GM11168 (cell line): ENCODE results near the gene FRZB.
"Not testable (repeated sequence)": the region's sequence is repeated elsewhere in the genome, so short reads cannot be mapped to it uniquely, and the experiment has no call there.

Experiments
- in situ Hi-C: fragments of 300-500 bp; cut with MboI; formaldehyde crosslinking; loops from one replicate; pipeline ENCODE4 v1.12.0; 2022; ENCODE audit warnings: low sequenced_read_pairs; ENCODE audit not compliant: unreplicated experiment

FRZB gene

DNA sequence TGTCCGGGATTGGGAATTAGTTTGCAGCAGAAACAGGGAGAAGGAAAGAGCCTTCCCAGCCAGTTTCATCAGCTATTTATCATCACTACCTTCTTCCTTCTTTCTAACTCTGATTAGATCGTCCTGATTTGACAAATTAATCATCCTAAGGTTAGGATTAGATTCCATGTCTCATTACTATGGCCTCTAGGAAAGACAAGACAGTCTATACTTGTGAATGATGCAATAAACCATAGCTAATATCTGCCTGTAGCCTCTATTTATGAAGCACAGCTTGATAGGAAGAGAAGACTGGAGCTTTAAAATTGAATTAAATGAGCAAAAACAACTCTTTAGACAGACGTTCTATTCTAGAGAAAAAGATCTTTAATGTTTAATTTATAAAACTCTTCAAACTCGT, 25.2 kb upstream of the FRZB start:
- in situ Hi-C loops, result no loop called here

DNA sequence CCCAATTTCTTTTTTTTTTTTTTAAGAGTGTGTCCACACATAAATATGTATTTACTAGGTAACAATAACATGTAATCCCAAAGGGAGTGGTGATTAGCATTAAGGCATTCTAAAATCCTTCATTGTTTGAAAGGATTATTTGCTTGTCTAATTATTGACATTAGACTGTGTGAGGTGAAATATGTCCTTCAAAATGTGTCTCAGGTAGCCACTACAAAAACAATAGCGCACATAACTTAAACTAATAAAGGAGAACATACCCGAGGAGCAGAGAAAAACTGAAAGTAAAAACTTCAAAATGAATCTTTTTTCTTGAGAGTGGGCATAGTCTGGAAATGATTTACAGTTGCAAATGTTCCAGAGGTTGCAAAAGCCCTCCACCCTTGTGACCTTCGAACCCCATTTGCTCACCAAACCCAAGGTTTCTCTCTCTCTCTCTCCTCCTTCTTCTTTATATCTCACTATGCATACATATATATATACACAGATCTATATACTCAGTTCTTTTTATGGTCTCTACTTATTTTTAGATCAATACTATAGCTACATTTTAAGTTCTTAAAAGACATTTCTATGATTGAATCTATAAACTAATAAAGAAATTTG, 24.4 kb upstream of the FRZB start:
- in situ Hi-C loops, result no loop called here

DNA sequence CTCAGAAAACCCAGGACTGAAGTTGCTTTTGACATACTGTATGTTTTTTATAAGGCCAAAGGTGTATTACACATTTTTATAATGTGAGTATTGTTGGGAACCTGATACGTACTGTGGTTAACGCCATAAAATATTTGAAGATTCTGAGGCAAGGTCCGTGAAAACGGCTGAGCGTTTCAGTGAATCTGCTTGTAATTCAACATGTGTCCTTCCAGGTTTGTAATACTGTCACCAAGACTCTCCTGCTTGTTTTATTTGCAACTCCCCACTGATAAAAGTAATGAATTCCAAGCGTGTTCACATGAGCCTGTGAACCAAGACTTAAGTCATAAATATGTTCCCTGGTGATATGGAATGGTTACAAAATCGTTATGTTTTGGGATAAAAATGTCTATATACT, 23.9 kb upstream of the FRZB start:
- in situ Hi-C loops, result no loop called here

DNA sequence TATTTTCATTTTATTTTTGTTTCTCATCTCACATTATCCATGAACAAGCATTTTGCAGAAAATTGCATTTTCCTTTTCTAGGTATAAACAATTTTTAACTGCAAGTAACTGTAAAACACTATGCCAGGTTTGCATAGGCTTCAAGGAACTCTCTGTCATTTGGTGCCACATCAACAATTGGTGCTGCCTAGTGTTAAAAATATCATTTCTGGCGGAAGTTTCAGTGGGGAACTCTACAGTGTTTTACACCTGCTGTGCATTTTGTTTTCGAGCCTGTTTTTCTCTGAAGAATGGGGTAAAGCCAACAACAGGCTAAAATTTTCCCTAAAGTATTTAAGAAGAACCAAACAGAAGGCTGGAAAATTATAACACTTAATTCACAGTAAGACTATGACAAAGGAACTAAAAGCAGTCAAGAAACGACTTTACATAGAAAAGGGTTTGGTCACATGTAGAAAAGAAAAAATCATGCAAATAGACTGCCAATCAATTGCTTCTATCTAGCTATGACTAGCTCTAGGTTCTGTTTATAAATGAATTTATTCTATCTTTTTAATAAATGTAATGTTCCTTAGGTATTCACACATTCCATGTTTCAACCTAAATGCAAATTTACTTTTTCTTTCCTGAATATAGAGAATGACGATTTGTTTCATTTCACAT, 21.4 kb upstream of the FRZB start:
- in situ Hi-C loops, result no loop called here

GRCh38 chr2:182887093-182887492, 20.7 kb upstream of the FRZB start:
- in situ Hi-C loops, result no loop called here

DNA sequence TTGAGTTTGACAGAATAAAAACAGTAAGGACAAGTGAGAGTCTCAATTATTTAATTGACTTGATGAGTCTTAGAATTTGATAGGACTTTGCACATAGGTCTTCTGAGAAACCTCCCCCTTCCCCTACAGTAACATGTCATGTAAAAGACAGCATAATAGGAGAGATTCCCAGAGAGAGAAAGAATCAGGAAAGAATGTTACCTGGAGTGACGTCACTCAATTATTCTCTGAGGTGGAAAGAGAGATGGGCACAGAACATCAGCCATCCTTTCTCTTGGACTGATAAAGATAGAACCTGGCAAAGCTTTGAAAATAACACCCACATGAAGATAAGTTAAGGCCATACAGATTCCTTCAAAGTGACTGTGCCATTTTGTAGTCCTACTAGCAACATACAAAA, 19.3 kb upstream of the FRZB start:
- in situ Hi-C loops, result no loop called here

DNA sequence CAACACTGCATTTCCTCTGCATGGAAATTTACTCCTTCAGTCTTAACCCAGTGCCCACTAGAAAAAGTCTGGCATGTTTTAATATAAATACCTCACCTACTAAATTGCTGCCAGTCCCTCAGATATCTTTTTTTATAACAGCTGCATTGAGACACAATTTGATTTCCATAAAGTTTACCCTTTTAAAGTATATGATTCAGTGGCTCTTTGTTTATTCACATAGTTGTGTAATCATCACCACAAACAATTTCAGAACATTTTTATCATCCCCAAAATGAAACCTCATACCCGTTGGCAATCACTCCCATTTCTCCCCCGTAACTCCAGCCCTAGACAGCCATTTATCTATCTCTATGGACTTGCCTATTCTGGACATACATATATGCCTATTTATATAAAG, 17.0 kb upstream of the FRZB start:
- in situ Hi-C loops, result no loop called here

- in situ Hi-C loops, result not testable (repeated sequence)
Observed at GRCh38 chr2:182880100-182880499, 13.7 kb upstream of the FRZB start.

DNA sequence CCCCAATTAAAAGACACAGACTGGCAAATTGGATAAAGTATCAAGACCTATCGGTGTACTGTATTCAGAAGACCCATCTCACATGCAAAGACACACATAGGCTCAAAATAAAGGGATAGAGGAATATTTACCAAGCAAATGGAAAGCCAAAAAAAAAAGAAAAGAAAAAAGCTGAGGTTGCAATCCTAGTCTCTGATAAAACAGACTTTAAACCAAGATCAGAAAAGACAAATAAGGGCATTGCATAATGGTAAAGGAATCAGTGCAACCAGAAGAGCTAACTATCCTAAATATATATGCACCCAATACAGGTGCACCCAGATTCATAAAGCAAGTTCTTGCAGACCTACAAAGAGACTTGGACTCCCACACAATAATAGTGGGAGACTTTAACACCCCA, 10.2 kb upstream of the FRZB start:
- in situ Hi-C loops, result not testable (repeated sequence)

DNA sequence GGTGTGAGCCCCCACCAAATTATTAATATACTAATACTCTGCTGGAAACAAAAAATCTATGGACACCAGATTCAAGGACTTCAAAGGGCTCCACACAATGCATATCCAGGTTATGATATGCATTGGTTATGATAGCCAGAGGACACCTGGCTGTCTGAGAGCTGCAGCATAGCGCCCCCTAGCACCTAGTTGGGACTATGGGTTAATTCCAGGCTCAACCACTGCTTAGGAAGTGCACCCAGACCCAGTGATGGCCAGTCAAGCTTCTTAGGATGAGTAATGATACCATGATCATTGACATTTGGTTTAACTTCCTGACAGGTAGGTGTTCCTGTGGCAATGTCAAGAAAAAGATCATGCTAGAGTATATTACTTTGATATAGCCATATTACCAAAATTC, 3.8 kb upstream of the FRZB start:
- in situ Hi-C loops, result no loop called here

- in situ Hi-C loops, result no loop called here
Observed at GRCh38 chr2:182868054-182868796, 1.8 kb upstream of the FRZB start.

DNA sequence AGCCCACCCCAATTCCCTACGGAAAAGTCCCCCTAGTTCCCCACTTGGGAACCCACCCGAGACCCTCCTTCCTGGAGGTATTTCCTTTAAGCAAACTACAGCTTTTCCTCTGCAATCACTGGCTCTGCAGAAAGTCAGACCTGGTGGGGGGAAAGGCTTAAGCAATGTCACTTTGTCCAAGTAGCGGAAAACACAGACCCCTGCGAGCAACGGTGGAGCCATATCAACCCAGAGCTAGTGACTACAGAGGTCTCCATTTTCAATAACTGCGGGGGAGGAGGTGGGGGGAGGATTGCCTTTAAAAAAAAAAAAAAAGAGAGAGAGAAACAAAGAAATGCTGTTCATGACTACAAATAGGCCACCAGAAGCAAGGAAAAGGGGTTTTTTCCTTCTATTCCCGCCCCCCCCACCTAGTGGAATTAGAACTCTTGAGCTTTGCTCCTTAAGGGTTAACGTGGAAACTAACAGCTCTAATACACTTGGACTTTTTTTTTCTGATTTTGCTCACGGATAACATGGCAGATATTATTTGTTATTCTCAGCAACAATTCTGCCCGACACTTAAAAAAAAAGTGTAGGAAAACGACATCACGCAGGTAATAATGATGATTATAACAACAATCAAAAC, 1.1 kb upstream of the FRZB start:
- in situ Hi-C loops, result no loop called here

GRCh38 chr2:182866095-182866460, 359 bp downstream of the FRZB start:
- in situ Hi-C loops, result no loop called here

DNA sequence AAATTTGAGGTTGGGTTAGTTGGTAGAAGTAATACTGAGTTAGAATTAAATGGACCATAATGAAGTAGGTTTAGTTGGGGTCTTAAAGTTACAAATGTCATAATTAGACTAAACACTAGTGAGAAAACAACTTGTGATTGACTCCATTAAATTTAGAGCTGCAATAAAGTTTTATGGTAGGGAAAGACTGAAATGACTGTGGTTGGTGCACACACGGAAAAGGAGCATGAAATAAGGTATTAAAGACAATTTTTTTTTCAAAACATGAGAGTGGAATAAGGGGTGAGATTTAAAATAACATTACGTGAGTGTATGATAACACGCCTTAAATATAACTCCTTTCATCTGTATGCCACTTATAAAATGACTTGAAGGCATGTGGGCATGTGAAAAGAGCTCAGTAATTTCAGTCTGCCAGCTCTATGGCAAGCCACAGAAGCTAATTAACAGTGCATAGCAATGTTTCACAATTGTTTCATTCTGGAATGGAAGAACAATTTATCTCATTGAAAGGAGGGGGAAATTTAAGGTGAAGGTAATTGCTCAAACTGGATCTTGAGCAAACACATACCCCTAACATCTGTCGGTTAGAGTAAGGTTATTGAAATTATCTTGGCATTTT, 1.4 kb downstream of the FRZB start:
- in situ Hi-C loops, result no loop called here

DNA sequence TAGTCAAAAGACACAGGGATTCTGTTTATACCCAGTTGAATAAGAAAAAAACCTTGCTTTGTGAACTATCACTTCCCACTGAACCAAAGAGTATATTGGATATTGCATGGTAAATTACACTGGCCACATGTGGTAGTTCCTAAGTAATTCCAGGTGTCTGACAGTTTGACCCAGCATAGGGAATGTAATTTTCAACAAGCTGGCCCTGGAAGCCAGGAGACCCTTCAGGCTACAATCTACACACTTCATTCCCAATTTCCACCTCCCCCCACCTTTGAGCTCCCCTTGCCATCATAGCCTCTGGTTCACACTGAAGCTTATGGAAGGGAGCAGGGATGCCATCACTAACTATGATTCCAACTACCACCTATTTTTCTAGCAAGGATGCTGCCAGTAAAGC, 2.8 kb downstream of the FRZB start:
- in situ Hi-C loops, result no loop called here

- in situ Hi-C loops, result no loop called here
Observed at GRCh38 chr2:182862091-182862490, 4.3 kb downstream of the FRZB start.

GRCh38 chr2:182860858-182861257, 5.6 kb downstream of the FRZB start:
- in situ Hi-C loops, result no loop called here

DNA sequence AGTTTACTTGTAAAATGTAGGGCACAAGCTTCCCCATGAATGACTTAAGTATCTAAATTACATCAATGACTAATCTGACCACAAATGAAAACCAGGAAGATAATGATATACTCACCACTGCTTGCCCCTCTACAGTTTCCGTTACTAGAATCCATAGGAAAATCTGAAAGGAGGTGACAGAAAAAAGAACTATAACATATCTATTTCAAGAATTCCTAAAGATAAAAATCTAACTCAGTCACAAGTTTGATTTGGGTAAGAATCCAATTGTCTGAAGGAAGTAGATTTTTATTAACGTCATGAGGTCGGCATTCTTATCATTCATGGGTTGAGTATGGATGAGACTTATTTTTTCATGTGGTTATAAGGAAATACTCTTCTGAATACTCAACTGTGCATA, 7.8 kb downstream of the FRZB start:
- in situ Hi-C loops, result no loop called here

DNA sequence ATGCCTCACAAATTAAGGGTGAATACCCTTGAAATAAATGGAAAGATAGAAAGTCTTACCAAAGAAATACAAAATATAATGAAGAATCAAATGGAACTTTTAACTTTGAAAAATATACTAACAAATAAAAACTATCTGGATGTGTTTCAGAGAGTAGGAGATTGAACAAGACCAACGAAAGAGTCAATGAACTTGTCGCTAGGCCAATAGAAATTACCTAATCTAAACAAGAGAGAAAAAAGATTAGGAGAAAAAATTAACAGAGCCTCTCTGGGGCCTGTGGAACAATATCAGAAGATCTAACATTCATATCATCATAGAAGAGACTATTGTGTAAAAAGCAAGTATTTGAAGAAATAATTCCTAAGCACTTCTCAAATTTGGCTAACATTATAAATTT, 11.1 kb downstream of the FRZB start:
- in situ Hi-C loops, result no loop called here

- in situ Hi-C loops, result no loop called here
Observed at GRCh38 chr2:182854375-182855105, 11.9 kb downstream of the FRZB start.
